Neural progenitor cell (in vitro differentiated cells): ENCODE data around the gene PBX1. TPM values are rescaled to one million over a fixed set of nuclear protein-coding genes. Genes with fewer than 3 reads are reported as not detected.

Source experiments
- DNase-seq: peaks from one replicate; pipeline ENCODE4 v3.0.0-alpha.2; 2016; ENCODE audit warnings: low spot score
- H2AFZ ChIP-seq: fragments of 200-600 bp; sonication (generic); replicated peaks from 2 replicates; pipeline ENCODE4 v1.6.1; 2016; ENCODE audit warnings: antibody characterized with exemption
- H3F3A ChIP-seq: fragments of 200-600 bp; sonication (generic); 2 replicates; pipeline ENCODE4 v1.6.1; 2016; ENCODE audit warnings: antibody characterized with exemption, low read depth
- H3K27ac ChIP-seq: fragments of 200-600 bp; sonication (generic); 2 replicates; pipeline ENCODE4 v1.5.1; 2016; ENCODE audit warnings: mild to moderate bottlenecking
- H3K27me3 ChIP-seq: fragments of 200-600 bp; sonication (generic); 2 replicates; pipeline ENCODE4 v1.6.1; 2016; ENCODE audit warnings: mild to moderate bottlenecking, moderate library complexity
- H3K36me3 ChIP-seq: fragments of 200-600 bp; sonication (generic); 2 replicates; pipeline ENCODE4 v1.5.1; 2016
- H3K4me1 ChIP-seq: fragments of 200-600 bp; sonication (generic); 2 replicates; pipeline ENCODE4 v1.6.1; 2016; ENCODE audit warnings: mixed run types
- H3K4me2 ChIP-seq: fragments of 200-600 bp; sonication (generic); 2 replicates; pipeline ENCODE4 v1.6.1; 2016
- H3K4me3 ChIP-seq: fragments of 200-600 bp; sonication (generic); 2 replicates; pipeline ENCODE4 v1.5.1; 2016
- H3K79me2 ChIP-seq: fragments of 200-600 bp; sonication (generic); 2 replicates; pipeline ENCODE4 v1.6.1; 2016; ENCODE audit warnings: low read depth
- H3K9ac ChIP-seq: fragments of 200-600 bp; sonication (generic); 2 replicates; pipeline ENCODE4 v1.6.1; 2016
- H3K9me3 ChIP-seq: fragments of 200-600 bp; sonication (generic); 2 replicates; pipeline ENCODE4 v1.5.1; 2016; ENCODE audit warnings: low read depth
- H4K20me1 ChIP-seq: fragments of 200-600 bp; sonication (generic); 2 replicates; pipeline ENCODE4 v1.6.1; 2016; ENCODE audit warnings: low read depth
- H3K27ac Mint-ChIP-seq: 3 replicates; pipeline ENCODE4 v1.8.0; 2021; ENCODE audit warnings: mixed read lengths
- H3K27me3 Mint-ChIP-seq: 2 replicates; pipeline ENCODE4 v1.8.0; 2022; ENCODE audit warnings: low read depth, mild to moderate bottlenecking, inconsistent platforms, moderate library complexity, mixed read lengths; ENCODE audit not compliant: insufficient read depth
- H3K36me3 Mint-ChIP-seq: 3 replicates; pipeline ENCODE4 v1.8.0; 2021; ENCODE audit warnings: mixed read lengths
- H3K4me1 Mint-ChIP-seq: 3 replicates; pipeline ENCODE4 v1.8.0; 2021; ENCODE audit warnings: mixed read lengths
- H3K4me3 Mint-ChIP-seq: 3 replicates; pipeline ENCODE4 v1.8.0; 2021; ENCODE audit warnings: mild to moderate bottlenecking, moderate library complexity, mixed read lengths
- H3K9me3 Mint-ChIP-seq: 3 replicates; pipeline ENCODE4 v1.8.0; 2020; ENCODE audit warnings: mixed read lengths
- EZH2 ChIP-seq: fragments of 200-600 bp; sonication (generic); IDR thresholded peaks from 2 replicates; pipeline ENCODE4 v1.6.1; 2017; ENCODE audit warnings: antibody characterized with exemption, mild to moderate bottlenecking, moderate library complexity
- EZH2phosphoT487 ChIP-seq: fragments of 200-600 bp; sonication (generic); IDR thresholded peaks from 2 replicates; pipeline ENCODE4 v1.6.1; 2017; ENCODE audit warnings: antibody characterized with exemption
- total RNA-seq: library from RNA; depleted of rRNA; stranded (reverse); fragments of >200 nt; gene quantifications from 2 replicates; pipeline ENCODE4 v1.2.3, GENCODE V29; 2015; ENCODE audit warnings: low replicate concordance
- TF ChIP-seq, protein P1 (sequence below): fragments of 200-600 bp; sonication (generic); IDR thresholded peaks from 2 replicates; pipeline ENCODE4 v1.5.1; 2017; ENCODE audit warnings: antibody characterized with exemption, mild to moderate bottlenecking

The PBX1 gene
- total RNA-seq, 1 donor from 2014 or later = 91.1 TPM

DNA sequence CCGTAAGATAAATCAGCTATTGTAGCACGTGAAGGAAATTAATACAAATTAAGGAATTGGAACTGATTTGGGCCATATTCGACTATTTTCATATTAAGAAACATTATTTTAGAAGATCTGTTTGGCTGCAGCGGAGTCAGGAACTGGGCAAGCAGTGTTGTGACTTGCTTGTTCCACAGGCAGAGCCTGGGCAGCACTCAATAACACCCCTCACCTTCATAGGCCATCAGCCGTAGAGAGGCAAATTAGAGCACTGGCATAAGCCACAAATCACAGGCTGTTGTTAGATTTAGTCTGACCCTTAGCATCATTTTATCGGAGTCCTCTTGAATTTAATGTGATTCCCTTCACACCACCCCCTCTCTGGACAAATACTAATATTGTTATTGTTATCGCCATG lies 72.8 kb downstream of the PBX1 start:
- peaks cover 34% of the 10 kb centered on the region for H3K4me1 ChIP-seq
- no peak overlapping the region for H3K27ac ChIP-seq
- no peaks in the 10 kb centered on the region for H3K27me3 ChIP-seq
- no peak overlapping the region for H3K4me2 ChIP-seq
- H4K20me1 ChIP-seq = peaks cover 81% of the 10 kb centered on the region
- no peak for DNase-seq
- peaks cover 16% of the 10 kb centered on the region for H3K36me3 Mint-ChIP-seq
- TF ChIP-seq, protein P1, sequence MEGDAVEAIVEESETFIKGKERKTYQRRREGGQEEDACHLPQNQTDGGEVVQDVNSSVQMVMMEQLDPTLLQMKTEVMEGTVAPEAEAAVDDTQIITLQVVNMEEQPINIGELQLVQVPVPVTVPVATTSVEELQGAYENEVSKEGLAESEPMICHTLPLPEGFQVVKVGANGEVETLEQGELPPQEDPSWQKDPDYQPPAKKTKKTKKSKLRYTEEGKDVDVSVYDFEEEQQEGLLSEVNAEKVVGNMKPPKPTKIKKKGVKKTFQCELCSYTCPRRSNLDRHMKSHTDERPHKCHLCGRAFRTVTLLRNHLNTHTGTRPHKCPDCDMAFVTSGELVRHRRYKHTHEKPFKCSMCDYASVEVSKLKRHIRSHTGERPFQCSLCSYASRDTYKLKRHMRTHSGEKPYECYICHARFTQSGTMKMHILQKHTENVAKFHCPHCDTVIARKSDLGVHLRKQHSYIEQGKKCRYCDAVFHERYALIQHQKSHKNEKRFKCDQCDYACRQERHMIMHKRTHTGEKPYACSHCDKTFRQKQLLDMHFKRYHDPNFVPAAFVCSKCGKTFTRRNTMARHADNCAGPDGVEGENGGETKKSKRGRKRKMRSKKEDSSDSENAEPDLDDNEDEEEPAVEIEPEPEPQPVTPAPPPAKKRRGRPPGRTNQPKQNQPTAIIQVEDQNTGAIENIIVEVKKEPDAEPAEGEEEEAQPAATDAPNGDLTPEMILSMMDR = no peak
- no peak for TF ChIP-seq EZH2
- no peak for TF ChIP-seq EZH2phosphoT487
- H3K4me3 ChIP-seq = no peak overlapping the region
- peak overlapping the region; percentile 94 for H3K27ac Mint-ChIP-seq
- peaks cover 100% of the 10 kb centered on the region for H3K79me2 ChIP-seq
- H3K4me3 Mint-ChIP-seq = no peak overlapping the region
- no peak overlapping the region for H3K9ac ChIP-seq
- no peaks in the 10 kb centered on the region for H3K9me3 Mint-ChIP-seq
- H2AFZ ChIP-seq = no peak overlapping the region
- peaks cover 78% of the 10 kb centered on the region for H3K4me1 Mint-ChIP-seq
- H3K36me3 ChIP-seq = no peaks in the 10 kb centered on the region
- H3F3A ChIP-seq = peaks cover 20% of the 10 kb centered on the region
- H3K27me3 Mint-ChIP-seq = peaks cover 5% of the 10 kb centered on the region
- H3K9me3 ChIP-seq = no peaks in the 10 kb centered on the region

DNA sequence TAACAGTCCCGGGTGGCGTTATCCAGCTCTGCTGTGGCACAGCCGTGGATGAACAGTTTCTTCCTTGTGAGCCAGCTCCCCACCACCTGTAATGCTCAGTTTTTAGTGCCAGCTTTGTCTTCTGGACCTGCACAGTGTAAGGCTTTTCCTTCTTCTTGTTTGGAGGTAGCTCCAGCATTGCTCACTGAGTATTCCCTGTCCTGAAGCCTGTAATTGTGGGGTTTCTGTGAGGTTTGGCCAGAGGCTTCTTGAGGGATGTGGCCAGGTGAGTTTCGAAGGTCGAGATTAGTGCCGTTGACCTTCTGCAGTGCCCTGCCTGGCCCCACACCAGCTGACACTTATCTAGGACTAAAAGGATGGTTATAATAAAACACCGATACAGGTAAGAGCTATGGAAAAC lies 75.0 kb downstream of the PBX1 start:
- H3K4me2 ChIP-seq = no peak overlapping the region
- H3K9me3 ChIP-seq = no peaks in the 10 kb centered on the region
- H3K27ac ChIP-seq = peak overlapping the region; percentile 56
- Mint-ChIP-seq H3K36me3 (peaks cover 3% of the 10 kb centered on the region), H3K27ac (peak overlapping the region; percentile 98), H3K9me3 (no peaks in the 10 kb centered on the region), H3K4me3 (no peak overlapping the region), H3K27me3 (peaks cover 5% of the 10 kb centered on the region), H3K4me1 (peaks cover 85% of the 10 kb centered on the region)
- H3F3A ChIP-seq = peaks cover 20% of the 10 kb centered on the region
- peaks cover 89% of the 10 kb centered on the region for H4K20me1 ChIP-seq
- H3K4me3 ChIP-seq = no peak overlapping the region
- H3K9ac ChIP-seq = no peak overlapping the region
- no peaks in the 10 kb centered on the region for H3K36me3 ChIP-seq
- no peaks in the 10 kb centered on the region for H3K27me3 ChIP-seq
- H3K4me1 ChIP-seq = peaks cover 56% of the 10 kb centered on the region
- TF ChIP-seq EZH2phosphoT487 (no peak), EZH2 (no peak)
- TF ChIP-seq, protein P1 = no peak
- DNase-seq = no peak
- H3K79me2 ChIP-seq = peaks cover 100% of the 10 kb centered on the region
- no peak overlapping the region for H2AFZ ChIP-seq

DNA sequence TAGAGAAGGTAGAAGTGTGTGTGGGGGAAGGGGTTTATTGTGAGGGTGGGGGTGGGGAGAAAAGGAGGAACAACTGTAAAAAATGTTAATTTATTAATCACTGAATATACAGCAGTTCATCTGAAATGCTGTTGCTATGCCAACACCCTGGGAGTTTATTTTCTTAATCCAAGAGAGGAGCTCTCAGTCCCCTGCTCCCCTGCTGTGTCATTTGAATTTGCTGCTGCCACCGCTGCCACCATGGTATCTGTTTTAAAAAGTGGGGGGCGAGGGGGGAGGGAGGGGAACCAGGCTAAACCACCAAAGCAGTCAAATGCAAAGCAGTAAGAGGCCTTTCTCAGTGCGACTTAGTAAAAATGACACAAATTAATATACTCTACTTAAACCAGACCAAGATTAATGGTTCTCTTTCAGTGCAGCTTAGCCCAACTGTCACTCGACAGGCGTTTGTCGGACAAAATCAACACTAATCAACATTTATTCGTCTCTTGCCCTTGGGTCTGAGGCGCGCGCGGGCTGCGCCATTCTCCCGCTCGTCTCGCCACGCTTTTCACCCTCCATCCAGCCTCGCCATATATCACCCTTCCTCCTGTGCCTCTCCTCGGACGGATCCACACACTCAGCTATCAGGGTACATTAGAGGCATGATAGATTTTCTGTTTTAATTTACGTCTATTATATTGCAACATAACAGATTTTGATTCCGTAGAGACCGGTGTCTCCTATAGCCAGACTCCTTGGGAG lies 76.2 kb downstream of the PBX1 start:
- no peaks in the 10 kb centered on the region for H3K36me3 ChIP-seq
- peak overlapping the region; percentile 99 for H3K27ac Mint-ChIP-seq
- peaks cover 90% of the 10 kb centered on the region for H3K4me1 Mint-ChIP-seq
- no peak overlapping the region for H2AFZ ChIP-seq
- TF ChIP-seq, protein P1 = no peak
- TF ChIP-seq EZH2phosphoT487 (no peak), EZH2 (no peak)
- H3K9me3 ChIP-seq = no peaks in the 10 kb centered on the region
- H3K36me3 Mint-ChIP-seq = peaks cover 1% of the 10 kb centered on the region
- peak overlapping the region; percentile 34 for H3K27ac ChIP-seq
- H3K4me3 ChIP-seq = peak overlapping the region; percentile 19
- no peak overlapping the region for H3K9ac ChIP-seq
- peaks cover 91% of the 10 kb centered on the region for H4K20me1 ChIP-seq
- H3K4me3 Mint-ChIP-seq = peak overlapping the region; percentile 62
- peaks cover 5% of the 10 kb centered on the region for H3K27me3 Mint-ChIP-seq
- H3K27me3 ChIP-seq = no peaks in the 10 kb centered on the region
- H3K4me1 ChIP-seq = peaks cover 56% of the 10 kb centered on the region
- DNase-seq = peak; percentile 68
- H3K9me3 Mint-ChIP-seq = no peaks in the 10 kb centered on the region
- H3K79me2 ChIP-seq = peaks cover 100% of the 10 kb centered on the region
- H3K4me2 ChIP-seq = peak overlapping the region; percentile 63
- H3F3A ChIP-seq = peaks cover 20% of the 10 kb centered on the region
